H9 (cell line): ENCODE results near the gene COA1. TPM values are rescaled to one million over a fixed set of nuclear protein-coding genes. Genes with fewer than 3 reads are reported as not detected.
"Not testable (repeated sequence)": the region's sequence is repeated elsewhere in the genome, so short reads cannot be mapped to it uniquely, and the experiment has no call there.

Source experiments
- DNase-seq: peaks from one replicate; pipeline ENCODE4 v3.0.0-alpha.2; 2017
- H2AFZ ChIP-seq: one replicate; pipeline ENCODE4 v1.6.1; 2013; ENCODE audit warnings: mild to moderate bottlenecking, low read length, control low read depth, moderate library complexity
- H2AK5ac ChIP-seq: 2 replicates; pipeline ENCODE4 v1.6.1; 2013; ENCODE audit warnings: low read length, control low read depth, mixed read lengths; ENCODE audit not compliant: insufficient read length
- H2BK120ac ChIP-seq: one replicate; pipeline ENCODE4 v1.6.1; 2013; ENCODE audit warnings: low read depth, mild to moderate bottlenecking, low read length, control low read depth, inconsistent platforms; ENCODE audit not compliant: poor library complexity, severe bottlenecking
- H2BK12ac ChIP-seq: 2 replicates; pipeline ENCODE4 v1.6.1; 2013; ENCODE audit warnings: low read length, control low read depth, mixed read lengths, low read depth; ENCODE audit not compliant: insufficient read length
- H2BK15ac ChIP-seq: 2 replicates; pipeline ENCODE4 v1.6.1; 2013; ENCODE audit warnings: low read depth, low read length, control low read depth
- H2BK20ac ChIP-seq: one replicate; pipeline ENCODE4 v1.6.1; 2013; ENCODE audit warnings: low read depth, mild to moderate bottlenecking, low read length, control low read depth, inconsistent platforms; ENCODE audit not compliant: poor library complexity, severe bottlenecking
- H2BK5ac ChIP-seq: 2 replicates; pipeline ENCODE4 v1.6.1; 2013; ENCODE audit warnings: low read length, control low read depth, mixed read lengths; ENCODE audit not compliant: insufficient read length
- H3K14ac ChIP-seq: 2 replicates; pipeline ENCODE4 v1.6.1; 2013; ENCODE audit warnings: low read length, control low read depth; ENCODE audit not compliant: insufficient read depth
- H3K18ac ChIP-seq: 2 replicates; pipeline ENCODE4 v1.6.1; 2013; ENCODE audit warnings: low read depth, mild to moderate bottlenecking, mixed read lengths, low read length, control low read depth; ENCODE audit not compliant: insufficient read length
- H3K23ac ChIP-seq: 2 replicates; pipeline ENCODE4 v1.6.1; 2013; ENCODE audit warnings: low read length, control low read depth, mixed read lengths, low read depth; ENCODE audit not compliant: insufficient read length
- H3K23me2 ChIP-seq: 2 replicates; pipeline ENCODE4 v1.6.1; 2013; ENCODE audit warnings: low read depth, mild to moderate bottlenecking, mixed read lengths, low read length, control low read depth; ENCODE audit not compliant: insufficient read length, poor library complexity, severe bottlenecking
- H3K27ac ChIP-seq: 2 replicates; pipeline ENCODE4 v1.5.1; 2013; ENCODE audit warnings: low read length, control low read depth, mixed read lengths, low read depth; ENCODE audit not compliant: insufficient read length
- H3K27me3 ChIP-seq: 2 replicates; pipeline ENCODE4 v1.6.1; 2013; ENCODE audit warnings: low read length, control low read depth, inconsistent platforms; ENCODE audit not compliant: insufficient read depth
- H3K4ac ChIP-seq: 2 replicates; pipeline ENCODE4 v1.6.1; 2013; ENCODE audit warnings: low read depth, mild to moderate bottlenecking, control low read depth, inconsistent platforms, low read length, moderate library complexity
- H3K4me1 ChIP-seq: 2 replicates; pipeline ENCODE4 v1.6.1; 2013; ENCODE audit warnings: low read length, control low read depth, inconsistent platforms; ENCODE audit not compliant: insufficient read depth
- H3K4me2 ChIP-seq: 2 replicates; pipeline ENCODE4 v1.6.1; 2013; ENCODE audit warnings: low read length, control low read depth, mixed read lengths; ENCODE audit not compliant: insufficient read length, insufficient read depth
- H3K56ac ChIP-seq: 2 replicates; pipeline ENCODE4 v1.6.1; 2013; ENCODE audit warnings: low read depth, mild to moderate bottlenecking, mixed read lengths, low read length, control low read depth; ENCODE audit not compliant: insufficient read length
- H3K79me1 ChIP-seq: 2 replicates; pipeline ENCODE4 v1.6.1; 2013; ENCODE audit warnings: low read depth, mild to moderate bottlenecking, moderate library complexity, low read length, control low read depth, inconsistent platforms; ENCODE audit not compliant: insufficient read depth, poor library complexity, severe bottlenecking
- H3K79me2 ChIP-seq: 2 replicates; pipeline ENCODE4 v1.6.1; 2013; ENCODE audit warnings: low read length, control low read depth, inconsistent platforms; ENCODE audit not compliant: insufficient read depth
- H3K9ac ChIP-seq: 2 replicates; pipeline ENCODE4 v1.6.1; 2013; ENCODE audit warnings: low read length, control low read depth, mixed read lengths; ENCODE audit not compliant: insufficient read length; ENCODE audit errors: extremely low read depth
- H3K9me3 ChIP-seq: one replicate; pipeline ENCODE4 v1.6.1; 2013; ENCODE audit warnings: low read depth, low read length, inconsistent platforms; ENCODE audit not compliant: control insufficient read depth
- H3T11ph ChIP-seq: one replicate; pipeline ENCODE4 v1.6.1; 2013; ENCODE audit warnings: mild to moderate bottlenecking, low read length, control low read depth, inconsistent platforms
- H4K20me1 ChIP-seq: one replicate; pipeline ENCODE4 v1.6.1; 2013; ENCODE audit not compliant: control insufficient read depth, insufficient read length, insufficient read depth
- H4K5ac ChIP-seq: 2 replicates; pipeline ENCODE4 v1.6.1; 2013; ENCODE audit warnings: low read depth, mild to moderate bottlenecking, mixed read lengths, low read length, control low read depth; ENCODE audit not compliant: insufficient read length
- H4K8ac ChIP-seq: replicated peaks from 2 replicates; pipeline ENCODE4 v1.6.1; 2013; ENCODE audit warnings: low read length, control low read depth, mixed read lengths, low read depth; ENCODE audit not compliant: insufficient read length
- H4K91ac ChIP-seq: 2 replicates; pipeline ENCODE4 v1.6.1; 2013; ENCODE audit warnings: low read depth, mild to moderate bottlenecking, moderate library complexity, mixed read lengths, low read length, control low read depth; ENCODE audit not compliant: insufficient read length
- H3K27ac Mint-ChIP-seq, 3 experiments: 2 replicates in 2 of 3; 3 replicates in 1 of 3; pipeline ENCODE4 v1.8.0; 2020 to 2021; ENCODE audit warnings: mixed read lengths in 3 of 3, mild to moderate bottlenecking in 1 of 3, moderate library complexity in 1 of 3
- H3K27me3 Mint-ChIP-seq: 2 replicates; pipeline ENCODE4 v1.8.0; 2021; ENCODE audit warnings: low read depth, mild to moderate bottlenecking, moderate library complexity, mixed read lengths
- H3K36me3 Mint-ChIP-seq, 3 experiments: 2 replicates in 2 of 3; 3 replicates in 1 of 3; pipeline ENCODE4 v1.8.0; 2020 to 2021; ENCODE audit warnings: low read depth in 3 of 3, mixed read lengths in 3 of 3; ENCODE audit not compliant: insufficient read depth in 1 of 3
- H3K4me1 Mint-ChIP-seq, 2 experiments: 2 replicates each; pipeline ENCODE4 v1.8.0; 2020; ENCODE audit warnings: mixed read lengths in 2 of 2
- H3K4me3 Mint-ChIP-seq, 2 experiments: 2 replicates in 1 of 2; 3 replicates in 1 of 2; pipeline ENCODE4 v1.8.0; 2020 to 2021; ENCODE audit warnings: mild to moderate bottlenecking in 2 of 2, mixed read lengths in 2 of 2, moderate library complexity in 1 of 2
- H3K9me3 Mint-ChIP-seq, 2 experiments: 2 replicates in 1 of 2; 3 replicates in 1 of 2; pipeline ENCODE4 v1.8.0; 2020; ENCODE audit warnings: mild to moderate bottlenecking in 2 of 2, mixed read lengths in 2 of 2, moderate library complexity in 1 of 2
- WGBS: extraction: QIAGEN DNeasy Blood & Tissue Kit; methylation state at CpG from one replicate; pipeline ENCODE4 v1.1.7; 2013; ENCODE audit warnings: missing lambda C conversion rate, low lambda C conversion rate, mixed read lengths; ENCODE audit not compliant: insufficient read length; ENCODE audit errors: extremely low coverage; 5-methylcytosine and 5-hydroxymethylcytosine counted together
- total RNA-seq: library from RNA; stranded (reverse); gene quantifications from 2 replicates; pipeline ENCODE4 v1.2.1, GENCODE V29; 2021
- TF ChIP-seq, protein P1 (sequence below): fragments of 200-600 bp; sonication (generic); conservative IDR thresholded peaks from 3 replicates; pipeline ENCODE4 v1.8.0; 2021; ENCODE audit warnings: antibody characterized with exemption, mild to moderate bottlenecking

Gene COA1
- total RNA-seq, 1 experiment from 2014 or later, result 138 TPM

GRCh38 chr7:43600056-43600455 lies 129.3 kb downstream of the COA1 start:
- Histone ChIP-seq H2AFZ (no peak overlapping the region), H3K9ac (no peak overlapping the region), H3K23ac (no peak overlapping the region), H4K91ac (no peak overlapping the region), H3K23me2 (no peaks in the 10 kb centered on the region), H3K79me2 (no peaks in the 10 kb centered on the region), H3K4me1 (peaks cover 4% of the 10 kb centered on the region; the same call in 1 of the 2 replicates), H4K8ac (no peak overlapping the region), H2BK15ac (no peak overlapping the region), H3K27ac (no peak overlapping the region), H3K79me1 (no peaks in the 10 kb centered on the region), H3K4ac (no peak overlapping the region), H2BK120ac (no peak overlapping the region), H2BK12ac (no peak overlapping the region), H4K5ac (no peak overlapping the region), H2BK5ac (no peak overlapping the region), H3K9me3 (no peaks in the 10 kb centered on the region), H3K56ac (no peak overlapping the region), H3K18ac (no peak overlapping the region), H4K20me1 (no peaks in the 10 kb centered on the region), H3K4me2 (no peak overlapping the region), H3T11ph (no peak overlapping the region), H3K14ac (no peak overlapping the region), H3K27me3 (no peaks in the 10 kb centered on the region; the same call in 1 of the 2 replicates), H2AK5ac (no peak overlapping the region), H2BK20ac (no peak overlapping the region)
- H3K4me1 Mint-ChIP-seq, result no peaks in the 10 kb centered on the region
- H3K36me3 Mint-ChIP-seq, result peaks cover 9 to 12% (median 11%) of the 10 kb centered on the region in 3 experiments
- H3K27me3 Mint-ChIP-seq, result no peaks in the 10 kb centered on the region
- WGBS, result no CpG with 5 or more reads among the region's 3 CpGs
- H3K4me3 Mint-ChIP-seq, result no peak overlapping the region
- no peak for DNase-seq
- TF ChIP-seq, protein P1, sequence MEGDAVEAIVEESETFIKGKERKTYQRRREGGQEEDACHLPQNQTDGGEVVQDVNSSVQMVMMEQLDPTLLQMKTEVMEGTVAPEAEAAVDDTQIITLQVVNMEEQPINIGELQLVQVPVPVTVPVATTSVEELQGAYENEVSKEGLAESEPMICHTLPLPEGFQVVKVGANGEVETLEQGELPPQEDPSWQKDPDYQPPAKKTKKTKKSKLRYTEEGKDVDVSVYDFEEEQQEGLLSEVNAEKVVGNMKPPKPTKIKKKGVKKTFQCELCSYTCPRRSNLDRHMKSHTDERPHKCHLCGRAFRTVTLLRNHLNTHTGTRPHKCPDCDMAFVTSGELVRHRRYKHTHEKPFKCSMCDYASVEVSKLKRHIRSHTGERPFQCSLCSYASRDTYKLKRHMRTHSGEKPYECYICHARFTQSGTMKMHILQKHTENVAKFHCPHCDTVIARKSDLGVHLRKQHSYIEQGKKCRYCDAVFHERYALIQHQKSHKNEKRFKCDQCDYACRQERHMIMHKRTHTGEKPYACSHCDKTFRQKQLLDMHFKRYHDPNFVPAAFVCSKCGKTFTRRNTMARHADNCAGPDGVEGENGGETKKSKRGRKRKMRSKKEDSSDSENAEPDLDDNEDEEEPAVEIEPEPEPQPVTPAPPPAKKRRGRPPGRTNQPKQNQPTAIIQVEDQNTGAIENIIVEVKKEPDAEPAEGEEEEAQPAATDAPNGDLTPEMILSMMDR, result no peak
- peaks cover 5 to 8% of the 10 kb centered on the region in 2 experiments; a peak in 3 of 5 replicates for H3K9me3 Mint-ChIP-seq
- no peak overlapping the region for H3K27ac Mint-ChIP-seq

GRCh38 chr7:43596426-43596825 lies 132.9 kb downstream of the COA1 start:
- H2BK20ac ChIP-seq, H4K91ac ChIP-seq, H3K4ac ChIP-seq, H3K27ac ChIP-seq, H3K18ac ChIP-seq, H2AK5ac ChIP-seq, H3K14ac ChIP-seq, H3K4me2 ChIP-seq, H3K4me1 Mint-ChIP-seq, H2BK12ac ChIP-seq, H3K23me2 ChIP-seq, H2BK120ac ChIP-seq, H3K36me3 Mint-ChIP-seq, H3K9ac ChIP-seq, H3K27me3 Mint-ChIP-seq, H3K4me1 ChIP-seq, H3K79me1 ChIP-seq, H3T11ph ChIP-seq, H3K56ac ChIP-seq, H2BK15ac ChIP-seq, H2AFZ ChIP-seq, H3K27ac Mint-ChIP-seq, H4K20me1 ChIP-seq, H3K9me3 Mint-ChIP-seq, H2BK5ac ChIP-seq, H3K23ac ChIP-seq, DNase-seq, H4K5ac ChIP-seq, H3K4me3 Mint-ChIP-seq, H3K9me3 ChIP-seq, H3K79me2 ChIP-seq, H3K27me3 ChIP-seq, H4K8ac ChIP-seq: not testable (repeated sequence)
- WGBS, result no CpG with 5 or more reads among the region's 5 CpGs
